Erythroblast (primary cell): ENCODE results near the gene AUTS2.

Experiments used
- GATA1 ChIP-seq: IDR thresholded peaks from 2 replicates; pipeline ENCODE4 v1.6.1; 2011; ENCODE audit warnings: low read depth, mild to moderate bottlenecking, control low read depth, low read length, moderate library complexity
- POLR2A ChIP-seq: IDR thresholded peaks from 2 replicates; pipeline ENCODE4 v1.6.1; 2011; ENCODE audit warnings: mild to moderate bottlenecking, low read length

- TF ChIP-seq POLR2A: no peak
- TF ChIP-seq GATA1: no peak
These were observed 59.7 kb downstream of the AUTS2 start for GRCh38 chr7:69657985-69658384.
